ENCODE results near the gene OSBPL7.

DNA sequence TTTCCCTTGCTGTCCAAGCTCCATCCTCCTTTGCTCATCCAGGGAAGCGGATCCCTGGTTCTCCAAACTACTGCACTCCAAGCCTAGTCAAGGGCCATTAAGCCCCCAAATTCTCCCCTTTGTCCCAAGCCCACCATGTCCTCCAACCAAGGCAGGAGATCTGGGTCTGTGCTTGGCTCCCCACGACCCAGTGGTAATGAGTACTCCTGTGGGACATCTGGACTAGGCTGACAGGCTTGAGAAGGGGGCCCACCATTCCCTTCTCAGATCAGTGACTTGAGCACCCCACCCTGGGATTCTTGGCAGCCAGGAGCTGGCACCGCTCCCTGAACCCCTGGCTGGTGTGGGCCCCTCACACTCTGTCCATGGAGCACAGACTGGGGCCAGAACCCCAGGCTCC, 17.1 kb downstream of the OSBPL7 start:
- TF ChIP-seq CTCF (IDR thresholded peaks at IDR 0.05) (no peak), EZH2 (IDR thresholded peaks at IDR 0.05) (no peak)

Measured in neural progenitor cell (in vitro differentiated cells).